Uterus (tissue), 2 donors: ENCODE measurements around the gene ILK.

Experiments
- POLR2A ChIP-seq, 2 donors: fragments of 450-650 bp; IDR thresholded peaks; one replicate each; pipeline ENCODE4 v1.6.1; 2016; ENCODE audit warnings: antibody characterized with exemption in 2 of 2, mild to moderate bottlenecking in 1 of 2, moderate library complexity in 1 of 2
- TF ChIP-seq, protein P1 (sequence below), 4 experiments: fragments of 200-600 bp in 2 of 4; fragments of 450-650 bp in 2 of 4; sonication (generic) in 2 of 4; IDR thresholded peaks; one replicate each; pipeline ENCODE4 v1.5.1; 2016 to 2019; ENCODE audit warnings: antibody characterized with exemption in 4 of 4, mild to moderate bottlenecking in 2 of 4, moderate library complexity in 1 of 4

DNA sequence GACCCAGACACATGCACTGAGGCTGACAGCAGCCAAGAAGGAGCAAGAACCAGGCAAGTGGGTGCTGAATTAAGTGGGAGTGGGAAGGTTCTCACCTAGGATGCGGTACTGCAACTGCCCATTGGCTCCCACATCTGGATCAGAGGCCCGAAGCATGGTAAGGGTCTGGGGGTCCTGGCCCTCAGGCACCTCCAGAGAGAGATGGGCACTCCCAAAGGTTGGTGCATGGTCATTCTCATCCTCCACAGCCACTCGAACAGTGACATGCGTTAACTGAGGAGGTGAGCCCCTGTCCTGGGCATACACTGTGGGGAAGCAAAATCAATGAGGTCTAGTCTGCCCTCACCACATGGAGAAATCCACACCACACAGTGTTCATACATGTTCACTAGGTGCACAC is 25.0 kb downstream of the ILK start:
- TF ChIP-seq, protein P1, sequence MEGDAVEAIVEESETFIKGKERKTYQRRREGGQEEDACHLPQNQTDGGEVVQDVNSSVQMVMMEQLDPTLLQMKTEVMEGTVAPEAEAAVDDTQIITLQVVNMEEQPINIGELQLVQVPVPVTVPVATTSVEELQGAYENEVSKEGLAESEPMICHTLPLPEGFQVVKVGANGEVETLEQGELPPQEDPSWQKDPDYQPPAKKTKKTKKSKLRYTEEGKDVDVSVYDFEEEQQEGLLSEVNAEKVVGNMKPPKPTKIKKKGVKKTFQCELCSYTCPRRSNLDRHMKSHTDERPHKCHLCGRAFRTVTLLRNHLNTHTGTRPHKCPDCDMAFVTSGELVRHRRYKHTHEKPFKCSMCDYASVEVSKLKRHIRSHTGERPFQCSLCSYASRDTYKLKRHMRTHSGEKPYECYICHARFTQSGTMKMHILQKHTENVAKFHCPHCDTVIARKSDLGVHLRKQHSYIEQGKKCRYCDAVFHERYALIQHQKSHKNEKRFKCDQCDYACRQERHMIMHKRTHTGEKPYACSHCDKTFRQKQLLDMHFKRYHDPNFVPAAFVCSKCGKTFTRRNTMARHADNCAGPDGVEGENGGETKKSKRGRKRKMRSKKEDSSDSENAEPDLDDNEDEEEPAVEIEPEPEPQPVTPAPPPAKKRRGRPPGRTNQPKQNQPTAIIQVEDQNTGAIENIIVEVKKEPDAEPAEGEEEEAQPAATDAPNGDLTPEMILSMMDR (IDR thresholded peaks at IDR 0.05), result no peak
- TF ChIP-seq POLR2A (IDR thresholded peaks at IDR 0.05), result no peak
